Measurements from ENCODE around the gene SCAF1. TPM values are rescaled to one million over a fixed set of nuclear protein-coding genes. Genes with fewer than 3 reads are reported as not detected.
A peak's percentile ranks its signal among the peaks of the same experiment; 100 is the strongest.

Gene SCAF1
- total and polyA plus RNA-seq, 2 of the 13 experiments (the other 11 are each of a cell fraction or from before 2014, with no cell fraction given): 3.3 to 6.1 TPM

DNA sequence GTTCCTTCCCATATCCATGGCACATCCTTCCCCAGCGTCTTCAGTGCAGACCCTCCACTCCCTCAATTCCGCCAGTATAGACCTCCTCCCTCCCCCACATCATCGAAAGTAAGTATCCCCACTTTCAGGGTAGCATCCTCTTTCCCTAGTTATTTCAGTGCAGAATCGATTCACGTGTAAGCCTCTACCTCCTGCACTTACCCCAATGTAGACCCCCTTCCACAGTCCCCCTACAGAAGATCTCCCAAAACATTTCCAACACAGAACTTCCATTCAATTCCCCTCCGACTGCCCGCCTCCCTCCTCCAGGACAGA lies 23.0 kb downstream of the SCAF1 start (continued):
- TF ChIP-seq MAF1 (CRISPR knock-in tag; IDR thresholded peaks at IDR 0.05; ENCODE audit: borderline replicate concordance): no peak
- TF ChIP-seq HES4 (CRISPR knock-in tag; IDR thresholded peaks at IDR 0.05; ENCODE audit: borderline replicate concordance): no peak
- TF ChIP-seq, protein P1, sequence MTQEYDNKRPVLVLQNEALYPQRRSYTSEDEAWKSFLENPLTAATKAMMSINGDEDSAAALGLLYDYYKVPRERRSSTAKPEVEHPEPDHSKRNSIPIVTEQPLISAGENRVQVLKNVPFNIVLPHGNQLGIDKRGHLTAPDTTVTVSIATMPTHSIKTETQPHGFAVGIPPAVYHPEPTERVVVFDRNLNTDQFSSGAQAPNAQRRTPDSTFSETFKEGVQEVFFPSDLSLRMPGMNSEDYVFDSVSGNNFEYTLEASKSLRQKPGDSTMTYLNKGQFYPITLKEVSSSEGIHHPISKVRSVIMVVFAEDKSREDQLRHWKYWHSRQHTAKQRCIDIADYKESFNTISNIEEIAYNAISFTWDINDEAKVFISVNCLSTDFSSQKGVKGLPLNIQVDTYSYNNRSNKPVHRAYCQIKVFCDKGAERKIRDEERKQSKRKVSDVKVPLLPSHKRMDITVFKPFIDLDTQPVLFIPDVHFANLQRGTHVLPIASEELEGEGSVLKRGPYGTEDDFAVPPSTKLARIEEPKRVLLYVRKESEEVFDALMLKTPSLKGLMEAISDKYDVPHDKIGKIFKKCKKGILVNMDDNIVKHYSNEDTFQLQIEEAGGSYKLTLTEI (CRISPR knock-in tag; conservative IDR thresholded peaks at IDR 0.05): no peak
- no peak for TF ChIP-seq SRY (CRISPR knock-in tag; IDR thresholded peaks at IDR 0.05)
- no peak for TF ChIP-seq MLLT10 (CRISPR knock-in tag; IDR thresholded peaks at IDR 0.05)
- 0 out of 2 replicates have a peak, but pooled peaks have one; percentile 8 for TF ChIP-seq PHF8 (CRISPR knock-in tag; IDR thresholded peaks at IDR 0.05)
- TF ChIP-seq RFXANK (CRISPR knock-in tag; IDR thresholded peaks at IDR 0.05): no peak
- 0 out of 2 replicates have a peak, but pooled peaks have one; percentile 6 for TF ChIP-seq NAIF1 (CRISPR knock-in tag; IDR thresholded peaks at IDR 0.05; ENCODE audit: borderline replicate concordance)

DNA sequence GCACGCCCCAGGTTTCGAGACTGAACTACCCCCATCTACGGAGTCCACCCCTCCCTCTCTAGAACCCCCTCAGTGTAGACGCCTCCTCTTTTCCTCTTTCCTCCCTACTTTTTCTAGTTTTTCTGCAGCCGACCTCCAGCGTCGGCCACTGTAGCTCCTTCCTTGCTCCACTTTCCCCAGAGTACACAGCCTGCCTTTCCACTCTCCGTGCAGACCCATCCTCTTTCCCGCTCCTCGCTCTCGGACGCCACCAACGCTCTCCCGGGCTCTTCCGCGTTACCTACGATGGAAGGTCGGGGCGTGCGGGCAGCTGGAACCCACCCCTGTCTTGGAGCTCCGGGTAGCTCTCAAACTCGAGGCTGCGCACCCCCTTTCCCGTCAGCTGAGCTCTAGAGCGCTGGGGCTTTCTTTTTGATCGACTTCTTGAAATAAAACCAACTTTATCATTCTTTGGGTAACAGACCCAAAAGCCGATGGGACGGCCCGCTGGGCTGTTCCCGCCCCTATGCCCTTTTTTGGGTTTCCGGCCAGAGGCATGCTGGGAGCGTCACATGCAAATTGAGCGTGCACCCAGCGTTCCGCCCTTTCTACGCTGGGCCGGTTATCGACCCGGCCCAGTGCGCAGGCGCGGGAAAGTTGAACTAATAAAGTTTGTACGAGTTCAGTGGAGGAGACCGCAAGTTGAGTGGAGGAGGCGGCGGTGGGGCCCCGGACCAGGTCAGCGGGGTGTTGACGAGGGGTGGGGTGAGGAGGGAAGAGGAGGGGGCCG lies 23.5 kb downstream of the SCAF1 start, which contains the start of the genes BCL2L12 and IRF3:
Gene BCL2L12, plus strand, starts transcription at position 583 of the 769 bp plus-strand sequence. CDS start 760 bp downstream, outside the sequence.
Gene IRF3, minus strand, starts transcription at position 507 of the 769 bp plus-strand sequence. CDS start 1,019 bp downstream, outside the sequence.
- no peaks in the 10 kb centered on the region for H3K9me3 ChIP-seq (ENCODE audit: low read length)
- DNase-seq (ENCODE audit: low spot score): peak; percentile 92
- intact Hi-C loops (cut with micrococcal nuclease; ENCODE audit: unreplicated experiment) (loop anchor here (2.0 kb wide), 1 partner anchor 25 kb away; the partner anchor contains the start of gene RRAS), in situ Hi-C loops (cut with HindIII; ENCODE audit: extremely low pct_ligation_motif_present, low pct_unique_long_range_greater_than_20kb) (no loop called here)
- peak within 1 kb of the TSS; percentile 63 to 96 (median 93) for H3K4me3 ChIP-seq (replicated peaks in 1 of 3; ENCODE audit: insufficient read depth in 1 of 3, low read depth in 2 of 3, low read length in 3 of 3)
- H3K9ac ChIP-seq (ENCODE audit: insufficient read depth, low read depth, low read length): peak within 1 kb of the TSS; percentile 90
- peak; percentile 81 for ATAC-seq
- WGBS (ENCODE audit: low lambda C conversion rate): under 1% methylated on average over 46 of the region's 50 CpGs
- ChIA-PET CTCF (ENCODE audit: low intra/inter-chr PET ratio, low total read pairs) (no interaction called here), POLR2A (interaction anchor here (1.5 to 5.7 kb wide), 4 partner anchors 11 to 153 kb away, joined by 3 to 92 read pairs (median 30); partner anchors contain the start of genes FCGRT, PRMT1, RRAS and SCAF1)
- H3K4me2 ChIP-seq (ENCODE audit: low read depth, low read length): peak within 1 kb of the TSS; percentile 98
- H4K20me1 ChIP-seq (ENCODE audit: insufficient read depth, low read length): peaks cover 5% of the 10 kb centered on the region; the same call in 1 of the 2 replicates
- BruUV-seq (replicated peaks): TSS peak; percentile 51
- H3K27me3 ChIP-seq (ENCODE audit: control insufficient read depth in 1 of 2, insufficient read depth in 2 of 2, low read length in 2 of 2): no peaks in the 10 kb centered on the region; a peak in 1 of 5 replicates
- H3K36me3 ChIP-seq (replicated peaks in 1 of 2; ENCODE audit: control insufficient read depth in 1 of 2, insufficient read depth in 2 of 2, low read length in 2 of 2): peaks cover 9 to 27% of the 10 kb centered on the region in 2 experiments
- peak; percentile 92 for FAIRE-seq
- H3K79me2 ChIP-seq (ENCODE audit: insufficient read depth, low read length): peaks cover 30% of the 10 kb centered on the region
- H3K4me1 ChIP-seq (ENCODE audit: insufficient read depth, low read length): peaks cover 27% of the 10 kb centered on the region
- peak within 1 kb of the TSS; percentile 74 for H3K27ac ChIP-seq (ENCODE audit: extremely low read length, insufficient read depth, low read length)
- H2AFZ ChIP-seq (ENCODE audit: low read length): no peak within 1 kb of the TSS
- 0 out of 2 replicates have a peak, but pooled peaks have one; percentile 39 for TF ChIP-seq ZNF3 (CRISPR knock-in tag; IDR thresholded peaks at IDR 0.05)
- TF ChIP-seq, protein P2, sequence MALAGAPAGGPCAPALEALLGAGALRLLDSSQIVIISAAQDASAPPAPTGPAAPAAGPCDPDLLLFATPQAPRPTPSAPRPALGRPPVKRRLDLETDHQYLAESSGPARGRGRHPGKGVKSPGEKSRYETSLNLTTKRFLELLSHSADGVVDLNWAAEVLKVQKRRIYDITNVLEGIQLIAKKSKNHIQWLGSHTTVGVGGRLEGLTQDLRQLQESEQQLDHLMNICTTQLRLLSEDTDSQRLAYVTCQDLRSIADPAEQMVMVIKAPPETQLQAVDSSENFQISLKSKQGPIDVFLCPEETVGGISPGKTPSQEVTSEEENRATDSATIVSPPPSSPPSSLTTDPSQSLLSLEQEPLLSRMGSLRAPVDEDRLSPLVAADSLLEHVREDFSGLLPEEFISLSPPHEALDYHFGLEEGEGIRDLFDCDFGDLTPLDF (CRISPR knock-in tag; IDR thresholded peaks at IDR 0.05): peak; percentile 69; the same call in 1 of the 2 replicates
- TF ChIP-seq, protein P3, sequence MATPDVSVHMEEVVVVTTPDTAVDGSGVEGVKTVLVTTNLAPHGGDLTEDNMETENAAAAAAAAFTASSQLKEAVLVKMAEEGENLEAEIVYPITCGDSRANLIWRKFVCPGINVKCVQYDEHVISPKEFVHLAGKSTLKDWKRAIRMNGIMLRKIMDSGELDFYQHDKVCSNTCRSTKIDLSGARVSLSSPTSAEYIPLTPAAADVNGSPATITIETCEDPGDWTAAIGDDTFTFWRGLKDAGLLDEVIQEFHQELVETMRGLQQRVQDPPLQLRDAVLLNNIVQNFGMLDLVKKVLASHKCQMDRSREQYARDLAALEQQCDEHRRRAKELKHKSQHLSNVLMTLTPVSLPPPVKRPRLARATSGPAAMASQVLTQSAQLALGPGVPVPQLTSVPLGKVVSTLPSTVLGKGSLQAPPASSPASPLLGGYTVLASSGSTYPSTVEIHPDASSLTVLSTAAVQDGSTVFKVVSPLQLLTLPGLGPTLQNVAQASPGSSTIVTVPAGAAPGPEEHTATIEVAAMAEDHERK (CRISPR knock-in tag; IDR thresholded peaks at IDR 0.05; ENCODE audit: low read depth): peak; percentile 97
- TF ChIP-seq, protein P4, sequence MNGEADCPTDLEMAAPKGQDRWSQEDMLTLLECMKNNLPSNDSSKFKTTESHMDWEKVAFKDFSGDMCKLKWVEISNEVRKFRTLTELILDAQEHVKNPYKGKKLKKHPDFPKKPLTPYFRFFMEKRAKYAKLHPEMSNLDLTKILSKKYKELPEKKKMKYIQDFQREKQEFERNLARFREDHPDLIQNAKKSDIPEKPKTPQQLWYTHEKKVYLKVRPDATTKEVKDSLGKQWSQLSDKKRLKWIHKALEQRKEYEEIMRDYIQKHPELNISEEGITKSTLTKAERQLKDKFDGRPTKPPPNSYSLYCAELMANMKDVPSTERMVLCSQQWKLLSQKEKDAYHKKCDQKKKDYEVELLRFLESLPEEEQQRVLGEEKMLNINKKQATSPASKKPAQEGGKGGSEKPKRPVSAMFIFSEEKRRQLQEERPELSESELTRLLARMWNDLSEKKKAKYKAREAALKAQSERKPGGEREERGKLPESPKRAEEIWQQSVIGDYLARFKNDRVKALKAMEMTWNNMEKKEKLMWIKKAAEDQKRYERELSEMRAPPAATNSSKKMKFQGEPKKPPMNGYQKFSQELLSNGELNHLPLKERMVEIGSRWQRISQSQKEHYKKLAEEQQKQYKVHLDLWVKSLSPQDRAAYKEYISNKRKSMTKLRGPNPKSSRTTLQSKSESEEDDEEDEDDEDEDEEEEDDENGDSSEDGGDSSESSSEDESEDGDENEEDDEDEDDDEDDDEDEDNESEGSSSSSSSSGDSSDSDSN (CRISPR knock-in tag; IDR thresholded peaks at IDR 0.05): peak; percentile 53
- no peak for TF ChIP-seq ZNF333 (CRISPR knock-in tag; IDR thresholded peaks at IDR 0.05; ENCODE audit: borderline replicate concordance)
- TF ChIP-seq ZNF761 (CRISPR knock-in tag; conservative IDR thresholded peaks at IDR 0.05): 0 out of 2 replicates have a peak, but pooled peaks have one; percentile 43
- TF ChIP-seq PTBP1 (IDR thresholded peaks at IDR 0.05; ENCODE audit: low read depth, low read length, poor library complexity, severe bottlenecking): no peak
- no peak for TF ChIP-seq ZNF550 (CRISPR knock-in tag; IDR thresholded peaks at IDR 0.05; ENCODE audit: borderline replicate concordance)

Data from HepG2 (cell line).